GM10266 (cell line): ENCODE measurements around the gene SPDEF.

Source experiments
- DNase-seq: peaks from one replicate; pipeline ENCODE4 v3.0.0; 2012; ENCODE audit errors: extremely low spot score
- CTCF ChIP-seq: IDR thresholded peaks from 2 replicates; pipeline ENCODE4 v1.5.1; 2012; ENCODE audit warnings: mild to moderate bottlenecking, low read depth; ENCODE audit not compliant: control insufficient read depth, insufficient read depth; ENCODE audit errors: missing control alignments

SPDEF gene

GRCh38 chr6:34589140-34589539 lies 33.0 kb upstream of the SPDEF start:
- no peak for DNase-seq
- TF ChIP-seq CTCF = no peak

GRCh38 chr6:34587851-34588250 lies 31.7 kb upstream of the SPDEF start:
- no peak for TF ChIP-seq CTCF
- DNase-seq = no peak

- DNase-seq = no peak
- TF ChIP-seq CTCF = no peak
Observed at GRCh38 chr6:34587325-34587724, 31.2 kb upstream of the SPDEF start.

- DNase-seq = no peak
Observed at GRCh38 chr6:34586327-34587040, 30.4 kb upstream of the SPDEF start.

GRCh38 chr6:34585512-34586061 lies 29.5 kb upstream of the SPDEF start:
- DNase-seq = no peak

More at GRCh38 chr6:34586327-34587040, 30.4 kb upstream of the SPDEF start:
- no peak for TF ChIP-seq CTCF

GRCh38 chr6:34585108-34585507 lies 29.0 kb upstream of the SPDEF start:
- TF ChIP-seq CTCF = no peak
- DNase-seq = no peak

More at GRCh38 chr6:34585512-34586061, 29.5 kb upstream of the SPDEF start:
- TF ChIP-seq CTCF = no peak

- DNase-seq = no peak
- no peak for TF ChIP-seq CTCF
Observed at GRCh38 chr6:34584694-34585093, 28.6 kb upstream of the SPDEF start.
